Measurements from ENCODE around the gene KDELR1. TPM values are rescaled to one million over a fixed set of nuclear protein-coding genes. Genes with fewer than 3 reads are reported as not detected.

Gene KDELR1
- total RNA-seq, result 128 and 129 TPM in 2 replicates

GRCh38 chr19:48391100-48392005, at the start of gene KDELR1:
Gene KDELR1 (minus strand): TSS chr19:48391551. CDS start chr19:48391358, 193 bp downstream.

GRCh38 chr19:48393559-48394330, 2.4 kb upstream of the KDELR1 start, which contains the start of gene GRIN2D:
Gene GRIN2D (plus strand): TSS chr19:48393668. CDS start chr19:48398393, 4,725 bp downstream.

GRCh38 chr19:48363810-48364597, 27.3 kb downstream of the KDELR1 start, which contains the start of the genes SYNGR4 and TMEM143:
Gene SYNGR4 (plus strand): TSS chr19:48364367. CDS start chr19:48365843, 1,476 bp downstream.
Gene TMEM143 (minus strand): TSS chr19:48363940. CDS start chr19:48363920, 20 bp downstream.

Other genes starting within 250 kb of the KDELR1 start
- 59.3 and 67.8 TPM in 2 replicates for gene LIG1, start 221.2 kb downstream of the KDELR1 start, total RNA-seq
- 0.59 and 1.2 TPM in 2 replicates for gene ZSWIM9, start 220.9 kb downstream of the KDELR1 start, total RNA-seq
- 15.1 and 16.2 TPM in 2 replicates for gene CARD8, start 135.6 kb downstream of the KDELR1 start, total RNA-seq
- 0.89 and 1.0 TPM in 2 replicates for gene ZNF114, start 121.5 kb downstream of the KDELR1 start, total RNA-seq
- 223 and 252 TPM in 2 replicates for gene EMP3, start 66.0 kb downstream of the KDELR1 start, total RNA-seq
- 6.1 and 9.1 TPM in 2 replicates for gene TMEM143, start 27.6 kb downstream of the KDELR1 start, total RNA-seq
- gene SYNGR4, start 27.2 kb downstream of the KDELR1 start, total RNA-seq, result not detected in 2 replicates
- gene GRIN2D, start 2.1 kb upstream of the KDELR1 start, total RNA-seq, result 0.15 and 0.34 TPM in 2 replicates
- gene GRWD1, start 54.4 kb upstream of the KDELR1 start, total RNA-seq, result 31.4 and 34.0 TPM in 2 replicates
- gene KCNJ14, start 64.0 kb upstream of the KDELR1 start, total RNA-seq, result 0.15 and 0.50 TPM in 2 replicates
- gene CYTH2, start 77.8 kb upstream of the KDELR1 start, total RNA-seq, result 40.6 and 47.9 TPM in 2 replicates
- gene LMTK3, start 120.3 kb upstream of the KDELR1 start, total RNA-seq, result under 0.01 and 0.17 TPM in 2 replicates
- 0.15 TPM in 1 of 2 replicates, not detected in the other for gene SULT2B1, start 160.6 kb upstream of the KDELR1 start, total RNA-seq
- gene SPACA4, start 215.2 kb upstream of the KDELR1 start, total RNA-seq, result not detected in 2 replicates
- 0.45 and 0.50 TPM in 2 replicates for gene FAM83E, start 223.5 kb upstream of the KDELR1 start, total RNA-seq
- 3,186 and 3,485 TPM in 2 replicates for gene RPL18, start 227.6 kb upstream of the KDELR1 start, total RNA-seq
- 12.2 and 12.9 TPM in 2 replicates for gene SPHK2, start 228.0 kb upstream of the KDELR1 start, total RNA-seq
- gene DBP, start 245.8 kb upstream of the KDELR1 start, total RNA-seq, result 4.2 and 4.5 TPM in 2 replicates